Activated CD8-positive, alpha-beta memory T cell treated with anti-CD3 and anti-CD28 coated beads for 48 hours (primary cell): ENCODE measurements around the gene SP9.

Source experiments
- DNase-seq, 3 experiments: peaks; one replicate each; pipeline ENCODE4 v3.0.0-alpha.2; 2020; ENCODE audit warnings: low read depth in 2 of 3, low spot score in 2 of 3

SP9 gene

DNA sequence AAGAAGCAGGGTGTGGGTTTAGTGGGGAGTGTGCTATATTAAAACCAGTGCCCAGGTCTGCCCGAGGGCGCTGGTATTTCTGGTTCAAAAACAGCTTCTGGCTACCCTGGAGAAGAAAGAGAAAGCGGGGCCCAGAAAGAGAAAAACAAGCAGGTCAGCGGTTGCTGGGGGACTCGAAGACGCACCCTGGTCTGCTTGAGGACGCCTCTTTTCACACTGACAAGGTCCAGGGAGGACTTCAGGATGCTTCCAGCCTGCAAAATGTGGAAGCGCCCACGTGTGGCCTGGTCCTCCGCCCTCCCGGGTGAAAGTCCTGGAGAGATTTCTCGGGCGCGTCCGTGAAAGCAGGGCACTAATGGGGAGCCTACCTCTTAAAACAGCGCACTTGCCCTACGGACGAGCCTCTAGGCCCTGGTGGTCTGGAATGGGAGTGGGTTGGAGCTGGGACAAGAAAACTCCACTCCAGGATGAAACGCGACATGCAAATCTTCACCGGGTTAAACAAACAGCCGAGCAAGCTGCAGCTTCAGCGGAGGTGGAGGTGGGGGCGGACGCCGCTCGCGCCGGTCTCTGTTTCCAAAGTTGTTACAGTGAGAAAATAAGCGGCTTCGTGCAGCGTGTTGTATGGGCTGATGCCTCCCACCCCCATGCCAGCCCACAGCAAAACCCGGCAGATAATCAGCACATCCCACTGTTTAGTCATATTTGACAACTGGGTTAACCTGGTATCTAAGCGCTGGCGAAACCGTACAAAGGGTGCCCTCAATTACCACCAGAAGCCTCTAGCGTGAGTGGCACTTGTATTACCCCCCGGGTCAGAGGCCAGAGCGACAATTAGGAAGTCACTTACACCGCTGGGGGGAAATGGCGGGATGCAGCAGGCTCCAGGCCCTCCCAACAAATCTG, 1.1 kb upstream of the SP9 start:
- DNase-seq: no peak

DNA sequence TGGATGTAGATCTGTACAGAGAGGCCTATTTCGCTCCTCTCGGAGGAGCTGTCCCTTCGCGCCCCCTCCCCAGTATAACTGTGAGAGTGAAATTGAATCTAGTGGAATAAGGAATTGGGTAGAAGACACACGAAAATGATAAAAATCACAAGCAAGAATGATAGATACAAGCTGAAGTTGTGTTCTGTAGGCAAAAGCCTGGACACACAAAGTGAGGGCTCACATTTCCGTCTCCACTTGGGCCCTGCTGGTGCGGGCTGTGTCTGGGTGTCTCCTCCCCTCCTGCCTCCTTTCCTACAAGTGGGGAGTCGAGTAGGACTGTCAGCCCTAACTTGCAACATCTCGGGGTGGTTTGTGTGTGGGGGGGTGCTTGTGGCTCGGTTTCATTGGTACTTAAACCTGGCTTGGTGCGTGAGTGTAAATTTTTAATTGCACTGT, 457 bp upstream of the SP9 start:
- no peak for DNase-seq

DNA sequence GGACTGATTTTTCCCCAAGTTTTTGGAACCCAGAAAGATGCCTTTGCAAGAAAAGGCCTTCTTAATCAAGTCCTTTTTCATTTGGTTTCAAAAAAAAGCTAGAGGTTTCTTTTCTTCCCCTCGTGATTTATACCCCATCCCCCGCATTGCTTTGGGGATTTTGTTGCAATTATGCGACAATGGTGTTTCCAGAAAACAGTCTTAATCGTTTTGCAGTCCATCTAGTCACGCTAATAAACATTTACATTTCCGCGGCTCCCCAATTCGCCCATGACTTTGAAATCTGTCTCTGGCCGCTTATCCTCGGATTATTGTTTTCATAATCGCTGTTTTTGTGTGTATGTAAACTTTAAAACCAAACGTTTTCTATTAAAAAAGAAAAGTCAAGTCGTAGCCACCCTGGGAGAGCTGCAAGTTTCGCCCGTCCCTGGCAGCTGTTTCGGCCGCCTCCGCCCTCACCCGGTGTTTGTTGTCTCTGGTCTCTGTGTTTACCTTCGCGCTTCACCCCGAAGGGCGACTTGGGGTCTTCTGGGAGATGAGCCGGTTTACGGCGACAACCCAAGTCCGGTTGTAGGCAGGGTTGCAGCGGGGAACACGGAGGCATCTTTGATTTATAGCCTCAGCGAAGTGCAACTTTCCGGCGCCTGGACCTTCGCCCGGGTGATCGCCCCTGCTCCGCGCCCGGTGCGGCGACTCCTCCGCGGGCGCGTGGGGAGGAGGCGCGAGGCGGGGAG, 667 bp downstream of the SP9 start:
- DNase-seq: no peak

DNA sequence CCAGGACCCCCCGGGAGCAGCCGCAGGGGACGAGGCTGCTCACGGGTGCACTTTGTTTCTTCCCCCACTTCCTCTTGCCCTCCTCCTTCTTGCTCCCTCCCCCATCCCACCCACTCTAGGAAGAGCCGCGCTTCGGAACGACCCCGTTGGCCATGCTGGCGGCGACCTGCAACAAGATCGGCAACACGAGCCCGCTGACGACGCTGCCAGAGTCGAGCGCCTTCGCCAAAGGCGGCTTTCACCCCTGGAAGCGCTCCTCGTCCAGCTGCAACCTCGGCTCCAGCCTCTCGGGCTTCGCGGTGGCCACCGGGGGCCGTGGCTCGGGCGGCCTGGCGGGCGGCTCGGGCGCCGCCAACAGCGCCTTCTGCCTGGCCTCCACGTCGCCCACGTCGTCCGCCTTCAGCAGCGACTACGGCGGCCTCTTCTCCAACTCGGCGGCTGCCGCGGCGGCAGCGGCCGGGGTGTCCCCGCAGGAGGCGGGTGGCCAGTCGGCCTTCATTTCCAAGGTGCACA, 1.3 kb downstream of the SP9 start:
- no peak for DNase-seq

DNA sequence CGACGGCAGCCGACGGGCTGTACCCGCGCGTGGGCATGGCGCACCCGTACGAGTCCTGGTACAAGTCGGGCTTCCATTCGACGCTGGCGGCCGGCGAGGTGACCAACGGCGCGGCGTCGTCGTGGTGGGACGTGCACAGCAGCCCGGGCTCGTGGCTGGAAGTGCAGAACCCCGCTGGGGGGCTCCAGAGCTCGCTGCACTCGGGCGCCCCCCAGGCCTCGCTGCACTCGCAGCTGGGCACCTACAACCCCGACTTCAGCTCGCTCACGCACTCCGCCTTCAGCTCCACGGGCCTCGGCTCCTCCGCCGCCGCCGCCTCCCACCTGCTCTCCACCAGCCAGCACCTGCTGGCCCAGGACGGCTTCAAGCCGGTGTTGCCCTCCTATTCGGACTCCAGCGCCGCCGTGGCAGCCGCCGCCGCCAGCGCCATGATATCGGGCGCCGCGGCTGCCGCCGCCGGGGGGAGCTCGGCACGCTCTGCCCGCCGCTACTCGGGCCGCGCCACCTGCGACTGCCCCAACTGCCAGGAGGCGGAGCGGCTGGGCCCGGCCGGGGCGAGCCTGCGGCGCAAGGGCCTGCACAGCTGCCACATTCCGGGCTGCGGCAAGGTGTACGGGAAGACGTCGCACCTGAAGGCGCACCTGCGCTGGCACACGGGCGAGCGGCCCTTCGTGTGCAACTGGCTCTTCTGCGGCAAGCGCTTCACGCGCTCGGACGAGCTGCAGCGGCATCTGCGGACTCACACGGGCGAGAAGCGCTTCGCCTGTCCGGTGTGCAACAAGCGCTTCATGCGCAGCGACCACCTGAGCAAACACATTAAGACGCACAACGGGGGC, 2.0 kb downstream of the SP9 start:
- no peak for DNase-seq

DNA sequence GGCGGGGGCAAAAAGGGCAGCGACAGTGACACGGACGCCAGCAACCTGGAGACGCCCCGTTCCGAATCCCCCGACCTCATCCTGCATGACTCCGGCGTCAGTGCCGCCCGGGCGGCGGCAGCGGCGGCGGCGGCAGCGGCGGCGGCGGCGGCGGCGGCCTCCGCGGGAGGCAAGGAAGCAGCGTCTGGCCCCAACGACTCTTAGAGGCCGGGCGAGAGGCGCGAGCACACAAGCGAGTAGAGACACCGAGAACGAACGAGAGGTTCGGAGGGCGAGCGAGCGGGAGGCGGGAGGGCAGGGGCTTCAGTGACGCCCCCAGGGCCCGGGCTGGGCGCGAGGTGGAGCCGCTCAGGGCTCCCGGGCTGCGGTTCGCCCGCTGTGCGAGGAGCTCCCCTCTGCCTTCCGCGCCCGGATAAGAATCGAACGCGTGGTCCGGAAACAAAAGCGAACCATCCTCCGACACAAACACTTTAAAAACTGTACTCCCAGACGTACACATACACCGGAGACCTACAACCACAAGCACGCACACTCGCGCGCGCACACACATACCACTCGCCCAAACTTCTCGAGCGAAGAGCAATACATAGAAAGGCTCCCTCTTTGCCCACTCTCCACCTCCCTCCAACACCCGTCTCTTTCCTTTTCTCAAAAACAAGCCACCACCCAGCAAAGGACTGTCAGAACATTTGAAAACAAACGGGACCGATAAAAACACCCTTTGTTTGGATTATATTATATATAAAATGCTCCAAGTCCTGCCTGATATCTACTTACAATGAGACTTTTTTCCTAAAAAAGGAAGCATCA, 2.8 kb downstream of the SP9 start:
- DNase-seq: no peak

DNA sequence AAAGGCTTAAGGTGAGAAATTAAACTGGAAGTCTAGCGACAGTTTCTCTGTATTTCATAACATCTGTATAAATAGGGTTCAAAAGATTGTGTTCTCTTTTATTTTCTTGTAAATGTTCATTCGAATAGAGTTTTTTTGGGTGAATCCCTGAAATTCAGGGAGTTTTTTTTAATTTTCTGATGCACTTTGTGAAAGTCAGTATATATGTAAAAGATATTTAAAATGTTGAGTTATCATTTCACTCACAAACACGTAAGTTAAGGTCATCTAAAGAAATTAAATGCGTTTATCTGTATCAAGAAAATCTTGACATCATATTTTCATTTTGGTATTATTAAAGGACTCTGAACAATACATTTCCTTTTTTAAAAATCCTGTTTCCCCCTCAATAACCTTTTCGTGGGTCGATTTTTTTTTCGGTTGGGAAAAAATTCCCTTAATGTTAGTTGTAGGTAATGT, 3.4 kb downstream of the SP9 start:
- DNase-seq: no peak

DNA sequence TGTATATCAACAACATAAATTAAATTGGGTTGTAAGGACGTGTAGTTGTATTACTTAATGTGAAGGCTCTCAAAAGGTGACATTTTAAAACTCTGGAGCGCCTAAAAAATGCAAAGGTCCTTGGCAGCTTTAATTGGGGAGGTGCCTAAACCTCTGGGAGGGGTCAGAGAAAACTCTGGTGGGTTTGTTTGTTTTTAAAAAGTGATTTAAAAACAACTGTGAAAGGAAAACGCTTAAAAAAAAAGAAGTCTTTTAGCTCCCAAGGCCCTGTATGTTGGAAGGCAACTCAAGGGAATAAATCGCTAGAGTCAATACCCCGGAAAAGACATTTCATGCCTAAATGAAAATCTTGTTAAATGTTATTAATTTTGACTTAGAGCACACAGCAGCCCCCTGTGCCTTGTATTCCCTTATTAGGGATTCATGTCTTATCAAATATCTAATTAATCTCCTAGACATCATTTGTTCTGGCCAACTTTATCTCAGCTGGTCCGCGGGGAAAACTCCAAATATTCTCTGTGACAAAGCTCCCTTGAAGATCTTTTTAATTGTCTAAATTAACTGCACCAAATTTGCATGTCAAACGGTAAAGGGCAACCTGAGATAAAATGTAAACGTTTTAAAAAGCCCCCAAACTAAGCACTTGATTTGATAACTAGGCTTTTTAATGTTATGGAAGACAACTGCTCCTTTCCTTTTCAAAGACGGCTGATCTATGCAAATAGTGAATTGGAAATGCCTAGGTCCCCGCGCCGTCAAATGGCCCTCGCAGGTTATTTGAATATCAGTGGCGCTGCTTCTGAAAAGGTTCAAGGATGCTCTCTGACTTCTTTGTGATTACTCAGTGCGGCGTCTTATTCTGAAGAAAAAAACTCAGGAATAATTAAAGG, 4.2 kb downstream of the SP9 start:
- DNase-seq: no peak

DNA sequence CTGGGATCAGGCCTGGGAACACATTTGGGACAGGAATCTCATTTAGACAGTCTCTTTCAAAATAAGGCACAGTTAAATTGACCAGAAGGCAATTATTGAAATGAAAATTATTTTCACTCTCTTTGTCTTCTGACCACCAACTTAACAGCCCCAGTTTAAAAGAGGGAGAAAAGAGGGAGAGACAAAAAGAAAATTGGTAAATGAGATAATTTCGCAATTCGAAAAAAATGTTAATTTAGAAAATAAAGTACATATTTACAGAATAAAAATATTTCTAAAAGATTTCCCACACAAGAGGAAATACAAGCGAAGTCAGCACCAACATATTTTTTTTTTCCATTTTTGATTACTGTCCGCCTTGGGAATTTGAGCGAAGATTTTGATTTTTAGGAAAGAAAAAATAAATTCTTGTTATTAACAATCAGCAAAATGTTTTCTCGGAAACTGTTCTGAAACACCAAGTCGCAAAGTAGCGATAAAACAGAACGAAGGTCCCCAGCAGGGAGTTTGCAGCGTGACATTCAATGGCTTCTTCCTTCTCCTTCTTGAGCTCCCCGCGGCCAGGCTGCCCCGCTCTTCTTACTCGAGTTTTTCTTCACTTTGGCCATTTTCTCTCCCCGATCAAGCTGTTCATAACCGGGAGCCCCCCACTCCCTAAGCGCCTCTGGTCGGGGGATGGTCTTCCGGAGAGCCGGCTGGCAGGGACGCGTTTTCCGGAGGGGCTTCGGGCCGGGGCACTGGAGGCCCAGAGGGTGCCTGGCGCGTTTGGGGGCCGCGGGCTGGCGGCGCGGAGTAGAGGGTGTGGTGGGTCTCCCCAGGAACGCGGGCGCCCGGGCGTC, 5.0 kb downstream of the SP9 start:
- no peak for DNase-seq

DNA sequence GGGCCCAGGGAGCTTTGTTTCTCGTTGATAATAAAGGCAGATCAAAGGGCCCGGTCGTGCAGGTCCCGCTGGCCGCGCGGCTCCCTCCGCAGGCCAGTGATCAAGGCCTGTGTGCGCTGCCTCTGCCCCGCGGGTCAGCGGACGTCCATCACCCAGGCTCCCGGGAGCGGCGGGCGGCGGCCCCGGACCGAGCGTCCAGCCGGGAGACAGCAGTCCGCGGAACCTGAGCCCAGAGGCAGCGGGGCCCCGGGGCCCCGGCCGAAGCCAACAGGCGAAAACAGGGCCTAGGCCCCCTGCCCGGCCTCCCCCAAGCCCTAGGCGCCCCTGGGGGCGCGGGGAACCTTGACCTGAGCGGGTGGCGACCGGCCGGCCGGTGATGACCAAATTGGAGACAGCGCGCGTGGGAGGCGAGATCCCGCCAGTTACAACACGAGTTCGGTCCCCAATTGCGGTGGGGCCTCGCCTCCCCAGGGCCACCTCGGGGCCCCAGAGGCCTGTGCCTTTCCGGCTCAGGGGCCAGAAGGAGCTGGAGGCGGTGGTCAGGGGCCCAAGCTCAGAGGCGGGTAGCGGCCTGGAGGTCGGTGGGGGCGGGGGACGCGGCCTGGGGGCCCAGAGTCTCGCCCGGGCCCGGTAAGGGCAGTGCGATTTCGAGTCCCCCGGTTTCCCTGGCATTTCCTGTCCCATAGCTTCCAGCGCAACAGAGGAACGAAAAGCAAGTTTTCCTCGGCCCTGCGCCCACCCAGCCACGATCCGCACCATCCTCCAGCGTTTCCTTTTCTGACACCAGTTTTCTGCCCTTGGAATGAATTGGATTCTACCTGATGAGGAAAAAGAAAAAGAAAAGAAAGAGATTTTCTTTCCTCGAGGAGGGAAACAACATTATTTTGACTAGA, 5.9 kb downstream of the SP9 start:
- DNase-seq: no peak

DNA sequence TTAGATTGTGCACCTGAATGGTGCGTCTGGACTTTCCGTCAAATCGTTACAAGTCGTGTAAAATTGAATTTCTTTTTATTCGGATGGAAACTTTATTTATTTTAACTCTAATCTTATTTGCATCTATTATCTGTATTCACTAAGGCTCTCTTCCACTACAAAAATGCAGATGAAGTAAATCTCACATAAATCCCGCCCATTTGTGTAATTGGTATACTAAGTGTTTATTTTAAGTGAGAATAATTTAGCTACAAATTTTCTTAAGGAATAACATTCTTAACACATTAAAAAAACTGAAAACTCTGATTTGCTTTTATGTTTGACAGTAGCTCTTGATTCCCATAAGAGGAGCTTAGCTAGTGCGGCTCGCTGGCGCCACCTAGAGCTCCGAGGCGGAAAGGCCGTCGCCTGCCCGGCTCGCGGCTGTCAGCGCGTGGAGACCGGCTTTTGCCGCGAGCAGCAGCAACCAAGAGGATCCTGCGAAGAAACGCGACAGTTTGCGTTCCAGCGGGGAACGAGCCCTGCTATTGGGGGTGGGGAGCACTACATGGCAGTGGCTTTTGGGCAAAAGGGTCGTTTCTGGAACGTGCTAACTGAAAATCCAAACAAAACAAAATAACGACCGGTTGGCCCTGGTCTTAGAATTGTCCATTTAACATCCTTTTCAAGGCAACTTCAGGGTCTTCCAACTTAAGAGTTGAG, 6.7 kb downstream of the SP9 start:
- DNase-seq: peak; percentile 54 to 73 (median 72)

DNA sequence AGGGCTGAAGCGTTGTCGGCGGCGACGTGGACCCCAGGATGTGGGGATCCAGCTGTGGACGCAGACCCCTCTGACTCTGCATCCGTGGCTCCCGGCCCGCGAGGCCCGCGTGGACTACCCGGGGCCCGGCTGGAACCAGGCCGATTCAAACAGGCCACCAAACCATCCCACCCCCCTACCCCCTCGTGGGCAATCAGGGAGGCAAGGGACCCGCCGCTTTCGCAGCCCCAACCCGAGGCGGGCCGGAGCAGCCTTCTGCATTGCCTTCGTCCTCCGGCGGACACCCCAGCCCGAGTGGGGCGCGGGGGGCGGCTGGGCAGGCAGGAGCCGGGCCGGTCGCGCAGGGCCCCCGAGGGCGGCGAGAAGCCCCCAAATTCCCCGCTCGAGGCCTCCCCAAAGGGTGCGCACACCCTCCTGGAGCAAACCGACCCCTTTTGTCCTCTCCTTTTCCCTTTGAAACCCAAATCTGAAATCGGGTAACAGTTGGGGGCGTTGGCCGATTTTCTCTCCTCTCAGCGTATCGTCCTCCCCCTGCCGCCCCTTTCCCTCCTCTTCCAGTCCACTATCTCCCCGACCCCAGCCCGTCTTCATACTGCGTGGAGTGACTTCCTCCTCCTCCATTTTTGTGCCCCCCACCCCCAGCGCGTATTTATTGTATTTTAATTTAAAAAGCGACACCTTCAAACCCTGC, 7.4 kb downstream of the SP9 start:
- DNase-seq: no peak

DNA sequence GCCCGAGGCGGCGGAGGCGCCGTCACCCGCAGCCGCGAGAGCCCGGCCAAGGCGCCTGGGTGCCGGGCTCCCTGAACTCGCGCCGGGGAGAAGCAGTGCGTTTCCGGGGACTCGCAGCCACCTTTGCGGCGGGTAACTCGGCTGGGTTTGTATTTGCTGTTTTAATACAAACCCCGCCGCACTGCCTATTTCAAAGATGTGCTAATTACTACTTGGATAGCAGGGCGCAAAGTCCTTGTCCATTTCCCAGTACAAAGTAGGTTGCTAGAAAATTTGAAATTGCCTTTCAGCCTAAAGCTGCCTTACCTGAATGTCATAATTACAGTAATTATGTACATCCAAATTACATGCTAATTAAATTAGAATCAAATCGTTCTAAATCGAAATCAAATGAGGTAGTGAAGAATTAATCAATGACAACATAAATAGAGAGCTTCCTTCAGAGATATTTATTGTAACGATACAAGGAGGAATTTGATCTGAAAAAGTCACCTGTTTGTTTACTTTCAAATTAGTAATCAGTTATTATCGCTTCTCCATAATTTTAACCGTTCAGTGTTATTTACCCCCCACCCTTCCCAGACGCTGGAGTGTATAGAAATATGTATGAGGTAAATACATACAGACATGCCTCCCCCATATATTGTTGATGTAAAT, 8.1 kb downstream of the SP9 start:
- no peak for DNase-seq

DNA sequence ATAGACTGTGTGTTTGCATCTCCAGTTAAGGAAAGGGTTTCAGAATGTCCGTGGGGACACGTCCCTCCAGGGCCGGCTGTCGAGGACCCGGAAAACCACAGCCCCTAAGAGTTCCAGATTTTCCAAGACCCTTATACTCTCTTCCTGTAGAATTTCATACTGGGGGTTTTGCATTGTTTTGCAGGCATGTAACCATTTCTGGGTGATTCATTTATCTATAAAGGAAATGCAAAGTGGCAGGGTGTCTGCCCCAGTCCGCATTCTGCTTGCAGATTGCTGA, 8.5 kb downstream of the SP9 start:
- no peak for DNase-seq

DNA sequence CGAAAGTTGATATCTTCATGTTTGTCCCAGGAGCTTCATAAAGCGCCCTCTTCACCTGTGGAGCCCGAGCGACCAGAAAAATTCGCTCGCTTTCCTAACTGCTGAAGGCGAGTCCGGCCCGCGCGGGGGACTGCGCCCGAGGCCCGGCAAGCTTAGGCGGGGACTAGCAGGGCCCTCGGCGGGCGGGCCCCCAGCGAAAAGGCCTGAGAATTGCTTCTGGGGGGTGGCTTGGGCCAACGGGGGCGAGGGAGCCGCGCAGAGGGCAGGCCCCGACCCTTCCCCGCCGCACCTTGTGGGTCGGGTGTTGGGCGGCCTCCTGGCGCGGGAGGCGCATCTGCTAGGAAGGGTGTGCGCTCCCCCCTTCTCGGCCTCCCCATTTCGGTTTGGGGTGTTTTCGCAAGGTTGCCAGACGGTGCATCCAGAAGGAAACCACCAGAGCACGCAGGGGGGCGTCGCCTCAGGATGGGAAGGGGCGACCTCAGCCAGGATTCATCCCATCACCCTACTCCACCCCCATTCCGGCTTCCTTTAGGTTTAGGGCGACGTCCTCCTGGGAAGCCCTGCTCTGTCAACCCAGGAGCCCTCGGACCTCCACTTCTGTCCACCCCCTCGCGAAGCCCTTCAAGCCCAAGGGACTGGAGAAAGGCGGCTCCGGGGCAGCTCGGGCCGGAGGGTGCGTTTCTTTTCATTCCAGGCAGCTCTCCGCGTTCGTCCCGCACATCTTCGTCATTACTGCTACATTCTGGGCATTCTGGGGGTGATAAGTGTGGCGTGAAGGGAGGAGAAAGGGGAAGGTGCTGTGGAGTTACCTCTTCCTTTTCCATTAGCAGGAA, 9.1 kb downstream of the SP9 start:
- no peak for DNase-seq
